ENCODE measurements around the gene STRA8.
A peak's percentile ranks its signal among the peaks of the same experiment; 100 is the strongest.

The STRA8 gene

GRCh38 chr7:135271255-135271615, 37.6 kb downstream of the STRA8 start:
- H3K9me3 ChIP-seq: peaks cover 0 to 4% (median 0%) of the 10 kb centered on the region in 3 donors
- no peaks in the 10 kb centered on the region for H3K4me1 ChIP-seq
- no peaks in the 10 kb centered on the region for H3K36me3 ChIP-seq
- H3K27ac ChIP-seq: no peak overlapping the region
- TF ChIP-seq CTCF (IDR thresholded peaks at IDR 0.05): no peak
- intact Hi-C loops (cut with DNase I; ENCODE audit: low total_unique reads): no loop called here
- no peak for DNase-seq
- no peaks in the 10 kb centered on the region for H3K27me3 ChIP-seq
- H3K4me3 ChIP-seq: no peak overlapping the region

- intact Hi-C loops (cut with DNase I; ENCODE audit: low total_unique reads): no loop called here
- Histone ChIP-seq H3K4me1 (no peaks in the 10 kb centered on the region), H3K36me3 (no peaks in the 10 kb centered on the region), H3K9me3 (no peaks in the 10 kb centered on the region), H3K27ac (no peak overlapping the region), H3K27me3 (no peaks in the 10 kb centered on the region), H3K4me3 (no peak overlapping the region)
- no peak for DNase-seq
- TF ChIP-seq CTCF (IDR thresholded peaks at IDR 0.05): no peak
Observed at GRCh38 chr7:135272303-135272702, 38.7 kb downstream of the STRA8 start.

GRCh38 chr7:135273581-135273980, 39.9 kb downstream of the STRA8 start:
- Histone ChIP-seq H3K27me3 (no peaks in the 10 kb centered on the region), H3K9me3 (no peaks in the 10 kb centered on the region), H3K4me3 (no peak overlapping the region), H3K27ac (no peak overlapping the region), H3K4me1 (no peaks in the 10 kb centered on the region), H3K36me3 (no peaks in the 10 kb centered on the region)
- intact Hi-C loops (cut with DNase I; ENCODE audit: low total_unique reads): no loop called here
- TF ChIP-seq CTCF (IDR thresholded peaks at IDR 0.05): no peak
- DNase-seq: no peak

GRCh38 chr7:135274495-135275268, 41.0 kb downstream of the STRA8 start:
- no peak overlapping the region for H3K4me3 ChIP-seq
- peak; percentile 76 to 80 for TF ChIP-seq CTCF (IDR thresholded peaks at IDR 0.05)

GRCh38 chr7:135275971-135276580, 42.4 kb downstream of the STRA8 start:
- no peak for TF ChIP-seq CTCF (IDR thresholded peaks at IDR 0.05)
- Histone ChIP-seq H3K36me3 (no peaks in the 10 kb centered on the region), H3K27ac (no peak overlapping the region), H3K4me3 (no peak overlapping the region), H3K27me3 (peaks cover 0 to 2% of the 10 kb centered on the region in 2 donors), H3K4me1 (peaks cover 0 to under 1% (median 0%) of the 10 kb centered on the region in 4 donors), H3K9me3 (no peaks in the 10 kb centered on the region)
- DNase-seq: no peak
- intact Hi-C loops (cut with DNase I; ENCODE audit: low total_unique reads): no loop called here

More at GRCh38 chr7:135274495-135275268, 41.0 kb downstream of the STRA8 start:
- H3K9me3 ChIP-seq: no peaks in the 10 kb centered on the region
- H3K27ac ChIP-seq: no peak overlapping the region
- intact Hi-C loops (cut with DNase I; ENCODE audit: low total_unique reads): no loop called here
- no peaks in the 10 kb centered on the region for H3K4me1 ChIP-seq
- peak in 1 of 2 donors; percentile 67 for DNase-seq
- no peaks in the 10 kb centered on the region for H3K36me3 ChIP-seq
- H3K27me3 ChIP-seq: peaks cover 0 to 2% of the 10 kb centered on the region in 2 donors

All from tibial artery (tissue), 4 donors.